HG03139 (cell line): ENCODE measurements around the gene TSPAN17.
A peak's percentile ranks its signal among the peaks of the same experiment; 100 is the strongest.

Experiments
- ATAC-seq: cut with Tn5 transposase; IDR thresholded peaks from one replicate; pipeline ENCODE4 v1.9.1; 2021; ENCODE audit not compliant: unreplicated experiment

TSPAN17 gene

GRCh38 chr5:176639981-176640380 is 7.3 kb upstream of the TSPAN17 start:
- ATAC-seq: no peak

GRCh38 chr5:176640616-176641015 is 6.7 kb upstream of the TSPAN17 start:
- ATAC-seq: no peak

- ATAC-seq: no peak
These were observed 4.4 kb upstream of the TSPAN17 start for GRCh38 chr5:176642675-176643490.

- no peak for ATAC-seq
These were observed 3.6 kb upstream of the TSPAN17 start for GRCh38 chr5:176643491-176644219.

- ATAC-seq: no peak
These were observed 3.0 kb upstream of the TSPAN17 start for GRCh38 chr5:176644294-176644693.

- ATAC-seq: no peak
These were observed 2.2 kb upstream of the TSPAN17 start for GRCh38 chr5:176644878-176645670.

GRCh38 chr5:176646049-176646706 is 1.1 kb upstream of the TSPAN17 start:
- no peak for ATAC-seq

GRCh38 chr5:176646707-176647029 is 616 bp upstream of the TSPAN17 start:
- ATAC-seq: peak; percentile 7

- ATAC-seq: no peak
These were observed 674 bp downstream of the TSPAN17 start for GRCh38 chr5:176647843-176648473.

- no peak for ATAC-seq
These were observed 1.4 kb downstream of the TSPAN17 start for GRCh38 chr5:176648474-176649194.

GRCh38 chr5:176650354-176650884 is 3.1 kb downstream of the TSPAN17 start:
- no peak for ATAC-seq

- ATAC-seq: no peak
These were observed 4.2 kb downstream of the TSPAN17 start for GRCh38 chr5:176651472-176651980.

GRCh38 chr5:176652136-176652535 is 4.9 kb downstream of the TSPAN17 start:
- no peak for ATAC-seq

GRCh38 chr5:176653401-176654385 is 6.4 kb downstream of the TSPAN17 start:
- ATAC-seq: no peak

GRCh38 chr5:176654856-176655255 is 7.6 kb downstream of the TSPAN17 start:
- ATAC-seq: no peak

GRCh38 chr5:176656467-176656990 is 9.2 kb downstream of the TSPAN17 start:
- ATAC-seq: no peak

GRCh38 chr5:176658007-176658599 is 10.8 kb downstream of the TSPAN17 start:
- ATAC-seq: peak; percentile 43
